MV-4-11 (cell line): Measurements from ENCODE around the gene MRPS27.

Source experiments
- DNase-seq: peaks from one replicate; lab custom pipeline; 2025; lab: John Stamatoyannopoulos, UW

The MRPS27 gene

GRCh38 chr5:72319976-72320752 is at the start of gene MRPS27, which contains the start of gene PTCD2:
Gene MRPS27, minus strand, starts transcription at chr5:72320240. Its CDS starts 19 bp downstream, at chr5:72320221.
Gene PTCD2, plus strand, starts transcription at chr5:72320373. Its CDS starts 10 bp downstream, at chr5:72320383.
- peak; percentile 98 for DNase-seq

DNA sequence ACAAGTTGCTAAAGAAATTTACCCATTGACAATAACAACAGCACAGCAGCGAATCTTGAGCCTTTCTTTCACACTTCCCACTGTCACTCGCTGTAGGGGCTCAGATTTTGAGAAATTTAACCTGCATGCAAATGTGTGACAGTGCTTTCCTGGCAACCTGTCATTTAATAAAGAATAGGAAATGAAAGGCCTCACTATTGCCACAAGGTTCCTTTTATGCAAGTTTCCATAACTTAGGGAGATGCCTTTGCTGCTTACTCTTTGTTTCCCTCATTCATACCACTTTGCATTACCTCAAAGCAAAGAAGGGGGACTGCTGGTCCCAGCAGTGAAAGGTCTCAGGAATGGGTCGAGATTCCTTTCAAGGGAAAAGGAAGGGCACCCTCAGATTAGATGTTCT is 49.7 kb upstream of the MRPS27 start:
- DNase-seq, result peak; percentile 10

DNA sequence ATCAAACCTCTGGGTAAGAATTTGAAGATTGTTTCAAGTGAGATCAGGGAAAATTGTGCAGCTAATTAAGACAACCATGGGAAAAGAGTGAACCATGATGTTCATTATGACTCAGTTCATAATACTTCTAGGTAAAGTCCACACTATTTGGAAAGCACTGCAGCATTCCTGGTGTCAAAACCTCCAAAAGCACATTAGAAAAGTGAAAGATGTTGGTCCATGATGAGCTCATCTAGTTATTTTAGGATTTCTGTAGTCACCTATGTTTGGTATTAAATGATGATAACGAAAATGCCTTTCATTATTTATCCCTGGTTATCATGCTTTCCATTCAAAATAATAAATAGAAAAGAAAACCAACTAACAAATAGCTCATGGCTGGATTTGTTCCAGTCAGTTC is 49.3 kb upstream of the MRPS27 start:
- DNase-seq, result no peak

GRCh38 chr5:72368271-72368670 is 48.2 kb upstream of the MRPS27 start:
- peak; percentile 47 for DNase-seq

- DNase-seq, result peak; percentile 80
Observed at GRCh38 chr5:72366324-72366976, 46.4 kb upstream of the MRPS27 start.

- no peak for DNase-seq
Observed at GRCh38 chr5:72364951-72365350, 44.9 kb upstream of the MRPS27 start.

DNA sequence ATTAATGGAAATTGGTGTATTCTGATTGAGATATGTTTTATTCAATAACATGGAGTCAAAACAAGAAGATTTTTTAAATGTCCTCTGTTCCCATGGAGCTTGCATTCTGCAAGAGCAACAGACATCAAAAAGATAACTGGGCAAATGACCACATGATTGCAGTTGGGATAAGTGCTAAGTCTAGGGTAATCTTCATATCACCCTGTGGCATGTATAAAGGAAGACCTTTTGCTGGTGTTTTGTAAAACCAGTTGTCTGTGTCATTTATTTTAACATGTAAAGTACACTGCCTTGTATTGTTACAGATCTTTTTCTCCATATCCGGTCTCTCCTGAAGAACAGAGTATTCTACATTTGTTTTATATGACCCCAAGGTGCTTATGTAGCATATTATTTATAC is 44.1 kb upstream of the MRPS27 start:
- peak; percentile 53 for DNase-seq

DNA sequence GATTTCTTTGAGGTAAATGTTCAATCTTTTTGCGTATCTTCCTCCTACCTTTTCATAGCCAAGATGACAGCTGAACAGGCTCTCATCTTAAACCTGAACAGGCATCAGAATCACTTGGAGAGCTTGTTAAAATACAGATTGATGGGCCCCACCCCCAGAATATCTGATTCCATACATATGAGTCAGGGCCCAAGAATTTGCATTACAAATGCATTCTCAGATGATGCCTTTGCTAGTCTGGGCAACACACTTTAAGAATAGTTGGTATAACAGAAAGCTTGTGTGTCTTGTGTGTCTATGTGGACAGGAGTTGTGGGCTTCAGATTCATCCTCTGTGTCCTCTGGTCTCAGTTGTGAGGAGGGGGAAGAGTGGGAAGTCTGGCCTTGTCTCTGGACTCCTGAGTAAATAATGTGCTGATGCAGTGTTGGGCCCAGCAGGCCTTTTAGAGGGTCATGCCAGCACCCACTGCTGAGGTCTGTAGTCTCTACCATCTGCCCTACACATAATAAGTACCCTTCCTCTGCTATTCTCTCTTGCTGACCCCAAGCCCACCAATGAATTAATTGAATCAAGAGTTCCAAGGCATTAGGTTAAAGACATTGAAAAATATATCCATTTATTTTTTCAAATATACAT is 43.2 kb upstream of the MRPS27 start:
- no peak for DNase-seq

GRCh38 chr5:72359886-72360285 is 39.8 kb upstream of the MRPS27 start:
- no peak for DNase-seq

GRCh38 chr5:72358925-72359324 is 38.9 kb upstream of the MRPS27 start:
- DNase-seq, result no peak

- DNase-seq, result no peak
Observed at GRCh38 chr5:72356361-72356760, 36.3 kb upstream of the MRPS27 start.

- DNase-seq, result peak; percentile 17
Observed at GRCh38 chr5:72355706-72356299, 35.8 kb upstream of the MRPS27 start.

- no peak for DNase-seq
Observed at GRCh38 chr5:72353046-72353445, 33.0 kb upstream of the MRPS27 start.

GRCh38 chr5:72352616-72353015 is 32.6 kb upstream of the MRPS27 start:
- no peak for DNase-seq

- DNase-seq, result no peak
Observed at GRCh38 chr5:72351376-72351775, 31.3 kb upstream of the MRPS27 start.

DNA sequence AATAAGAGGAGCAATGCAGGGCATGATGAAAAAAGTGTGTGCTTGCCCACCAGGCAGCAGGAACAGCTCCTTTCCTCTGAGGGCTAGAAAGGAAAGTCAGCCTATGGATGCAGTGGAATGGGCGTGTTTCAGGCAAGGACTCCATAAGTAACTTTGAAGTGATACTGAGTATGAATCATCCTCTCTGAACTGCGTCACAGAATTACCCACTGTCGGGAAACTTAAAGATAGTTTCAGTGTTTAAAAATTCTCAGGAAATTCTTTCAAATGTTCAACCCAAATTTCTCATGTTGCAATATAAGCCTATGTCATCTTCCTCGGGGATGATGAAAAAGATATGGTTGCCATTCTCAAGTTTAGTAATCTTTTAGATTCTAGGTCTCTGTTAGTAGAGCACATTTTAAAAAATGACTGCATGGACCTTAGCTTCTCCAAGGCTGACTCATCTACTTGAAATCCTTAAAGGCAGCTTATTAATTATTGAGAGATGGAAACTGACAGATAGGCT is 27.8 kb upstream of the MRPS27 start:
- DNase-seq, result peak; percentile 36

- no peak for DNase-seq
Observed at GRCh38 chr5:72346398-72346797, 26.4 kb upstream of the MRPS27 start.

- DNase-seq, result no peak
Observed at GRCh38 chr5:72338689-72339209, 18.7 kb upstream of the MRPS27 start.

DNA sequence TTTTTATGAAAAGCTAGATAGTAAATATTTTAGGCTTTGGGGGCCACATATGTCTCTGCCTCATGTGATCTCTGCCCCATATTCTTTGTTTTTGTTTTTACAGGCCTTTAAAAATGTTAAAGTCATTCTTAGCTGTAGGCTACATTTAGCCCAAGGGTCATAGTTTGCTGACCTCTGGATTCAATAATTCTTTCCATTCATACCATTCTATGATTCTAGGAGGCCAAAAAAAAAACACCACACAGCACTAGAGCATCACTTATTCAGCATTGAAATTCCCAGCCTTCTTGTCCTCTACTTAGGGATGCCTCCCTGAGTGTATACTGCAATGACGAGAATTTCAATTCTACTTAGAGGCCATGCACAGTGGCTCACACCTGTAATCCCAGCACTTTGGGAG is 17.1 kb upstream of the MRPS27 start:
- no peak for DNase-seq

- no peak for DNase-seq
Observed at GRCh38 chr5:72330712-72331111, 10.7 kb upstream of the MRPS27 start.

DNA sequence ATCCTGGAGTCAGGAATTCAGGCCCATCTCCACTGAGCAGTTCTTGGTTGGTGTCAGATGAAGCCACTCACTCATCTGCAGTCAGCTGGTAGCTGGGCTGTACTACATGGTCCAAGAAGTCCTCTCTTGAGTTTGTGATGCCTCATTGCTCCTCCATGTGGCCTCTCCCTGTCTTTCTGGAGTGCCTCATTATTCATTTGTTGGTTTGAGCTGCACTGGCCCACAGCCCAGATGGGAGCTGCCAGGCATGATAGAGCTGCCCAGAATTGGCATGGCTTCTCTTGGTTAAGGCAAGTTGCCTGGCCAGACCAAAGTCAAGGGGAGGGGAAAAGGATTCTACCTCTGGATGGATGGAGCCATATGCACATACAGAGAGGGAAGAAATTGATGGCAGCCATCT is 8.1 kb upstream of the MRPS27 start:
- no peak for DNase-seq

- DNase-seq, result no peak
Observed at GRCh38 chr5:72326306-72326649, 6.2 kb upstream of the MRPS27 start.
